HL-60/S4 treated with retinoic acid at 250 ng/mL for 4 days and 3 days (cell line): ENCODE data around the gene ZNF420.
"Not testable (repeated sequence)": the region's sequence is repeated elsewhere in the genome, so short reads cannot be mapped to it uniquely, and the experiment has no call there.

Experiments
- in situ Hi-C: fragments of 300-500 bp; cut with MboI; formaldehyde crosslinking; loops from 2 replicates; pipeline ENCODE4 v1.7.0; 2022; ENCODE audit warnings: low sequenced_read_pairs

ZNF420 gene

DNA sequence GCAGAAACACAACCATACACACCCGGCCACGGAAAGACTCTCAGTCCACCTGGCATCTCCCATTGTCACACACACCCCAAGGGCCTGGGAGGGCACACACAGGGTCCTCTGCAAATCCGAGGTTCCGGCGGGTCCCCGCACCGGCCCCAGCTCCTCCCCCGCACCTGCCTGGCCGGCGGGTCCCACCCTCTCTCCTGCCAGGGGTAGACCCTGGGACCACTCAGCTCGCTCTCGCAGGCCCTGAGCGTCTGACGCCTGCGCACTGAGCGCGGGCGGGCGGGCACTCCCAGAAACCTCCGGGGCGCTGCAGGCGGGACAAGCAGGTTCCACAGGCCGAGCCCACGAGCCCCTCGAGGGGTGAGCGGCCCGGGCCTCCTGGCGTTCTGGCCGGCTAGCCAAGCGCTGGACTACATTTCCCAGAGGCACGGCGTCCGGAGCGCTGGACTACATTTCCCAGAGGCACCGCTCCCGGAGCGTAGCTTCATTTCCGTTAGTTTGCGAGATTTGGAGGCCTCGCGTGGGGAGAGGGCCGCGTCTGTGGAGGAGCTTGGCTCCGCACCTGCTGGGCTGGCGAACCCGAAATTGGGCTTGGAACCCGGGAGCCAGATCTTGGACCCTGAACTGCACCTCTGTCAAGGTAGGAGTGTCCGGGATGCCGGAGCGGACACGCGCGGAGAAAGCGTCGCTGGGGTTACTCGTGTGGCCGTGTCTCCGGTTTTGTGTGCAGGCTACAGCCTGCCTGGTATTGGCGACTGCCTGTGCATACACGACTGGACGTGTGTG, at the start of gene ZNF420:
ZNF420 (plus strand) TSS at position 500 of the 783 bp plus-strand sequence. CDS start 10,686 bp downstream, outside the sequence.
- in situ Hi-C loops, result no loop called here

DNA sequence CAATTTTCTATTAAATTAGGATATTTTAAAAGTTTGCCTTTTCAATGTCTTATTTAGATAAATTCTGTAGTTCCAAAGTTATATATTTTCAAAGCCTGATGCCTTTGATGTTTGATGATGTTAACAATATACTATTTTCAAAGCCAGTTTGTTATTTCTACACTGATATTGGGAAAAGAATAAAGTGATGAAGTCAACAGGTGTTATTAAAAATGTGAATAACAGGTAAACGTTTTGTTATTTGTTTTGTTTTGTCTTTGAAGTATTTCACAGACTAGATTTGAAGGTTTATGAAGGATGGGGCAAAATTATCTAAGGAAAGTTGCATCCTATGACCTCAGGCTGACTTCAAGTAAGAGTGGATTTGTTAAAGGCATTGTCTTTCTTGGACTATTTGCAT, 33.1 kb upstream of the ZNF420 start:
- in situ Hi-C loops, result no loop called here

DNA sequence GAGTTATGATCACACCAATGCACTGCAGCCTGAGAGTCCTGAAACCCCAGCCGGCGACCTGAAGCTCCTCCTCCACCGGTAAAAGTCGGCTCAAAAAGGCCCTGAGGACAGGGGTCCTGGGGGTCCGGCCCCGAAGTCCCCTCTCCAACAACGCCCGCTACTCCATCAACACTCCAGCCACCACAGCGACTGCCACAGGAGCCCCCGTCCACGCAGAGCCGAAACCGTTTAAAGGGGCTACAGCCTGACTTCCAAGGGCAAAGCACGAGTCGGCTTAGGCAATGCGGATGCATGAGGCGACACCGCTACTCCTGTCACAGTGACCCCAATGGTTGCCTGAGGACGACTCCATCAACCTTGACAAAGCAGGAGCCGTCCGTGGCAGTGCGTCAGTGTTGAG, 22.9 kb upstream of the ZNF420 start:
- in situ Hi-C loops, result no loop called here

DNA sequence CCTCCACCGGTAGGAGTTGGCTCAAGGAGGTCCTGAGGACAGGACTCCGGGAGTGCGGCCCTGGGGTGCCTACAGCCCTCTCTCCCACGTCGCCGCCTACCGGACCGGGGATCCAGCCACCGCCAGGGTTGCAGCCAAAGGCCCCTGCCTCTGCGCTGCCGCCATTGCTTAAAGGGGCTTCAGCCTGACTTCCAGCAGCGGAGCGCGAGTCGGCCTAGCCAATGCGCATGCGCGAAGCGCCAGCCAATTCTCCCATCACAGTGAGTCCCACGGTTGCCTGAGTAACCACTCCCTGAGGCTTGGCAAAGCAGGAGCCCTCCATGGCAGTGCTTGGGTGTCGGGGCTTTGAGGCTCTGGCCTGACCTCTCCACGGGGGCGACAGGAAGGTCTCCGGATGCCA, 21.5 kb upstream of the ZNF420 start:
- in situ Hi-C loops, result no loop called here

GRCh38 chr19:37059142-37059541, 19.1 kb upstream of the ZNF420 start:
- in situ Hi-C loops, result no loop called here

- in situ Hi-C loops, result not testable (repeated sequence)
Measured at GRCh38 chr19:37064886-37065285, 13.3 kb upstream of the ZNF420 start.

DNA sequence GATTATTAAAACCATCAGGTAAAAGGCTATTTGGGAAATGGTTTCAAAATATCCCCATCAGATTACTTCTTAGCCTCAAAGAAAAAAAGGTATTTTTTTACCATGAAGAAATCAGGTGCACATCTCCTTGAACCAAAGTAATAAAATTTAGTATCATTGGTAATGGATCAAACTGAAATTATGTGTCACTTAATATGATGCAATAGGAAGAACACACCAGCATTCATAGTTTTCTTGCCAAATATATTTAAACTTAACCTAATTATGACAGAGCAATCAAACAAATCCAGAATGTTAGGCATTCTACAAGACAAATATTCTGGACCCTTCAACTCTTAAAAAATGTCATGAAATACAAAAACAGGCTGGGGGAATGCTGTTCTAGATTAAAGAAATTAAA, 4.1 kb upstream of the ZNF420 start:
- in situ Hi-C loops, result no loop called here

- in situ Hi-C loops, result no loop called here
Measured at GRCh38 chr19:37074819-37075362, 3.3 kb upstream of the ZNF420 start.

DNA sequence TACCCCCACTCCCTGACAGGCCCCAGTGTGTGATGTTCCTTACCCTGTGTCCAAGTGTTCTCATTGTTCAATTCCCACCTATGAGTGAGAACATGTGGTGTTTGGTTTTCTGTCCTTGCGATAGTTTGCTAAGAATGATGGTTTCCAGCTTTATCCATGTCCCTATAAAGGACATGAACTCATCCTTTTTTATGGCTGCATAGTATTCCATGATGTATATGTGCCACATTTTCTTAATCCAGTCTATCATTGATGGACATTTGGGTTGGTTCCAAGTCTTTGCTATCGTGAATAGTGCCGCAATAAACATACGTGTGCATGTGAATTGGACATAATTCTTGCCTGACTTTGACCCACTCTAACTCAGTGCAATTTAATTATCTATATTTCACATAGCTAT, 1.7 kb upstream of the ZNF420 start:
- in situ Hi-C loops, result not testable (repeated sequence)

- in situ Hi-C loops, result no loop called here
Measured at GRCh38 chr19:37077501-37077933, 716 bp upstream of the ZNF420 start.

DNA sequence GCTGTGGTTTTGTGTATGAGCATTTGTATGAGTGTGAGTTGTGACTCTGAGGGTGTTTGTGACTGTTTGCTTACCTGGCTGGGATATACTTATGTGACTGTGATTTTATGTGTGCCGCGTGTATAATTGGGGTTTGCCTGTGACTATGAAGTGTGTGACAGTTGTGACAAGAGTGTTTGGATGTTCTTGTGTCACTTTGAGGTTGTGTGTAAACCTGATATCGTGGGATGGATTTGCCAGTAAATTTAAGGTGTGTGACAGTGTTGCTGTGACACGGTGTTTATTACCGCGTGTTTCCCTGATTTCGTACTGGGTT, 442 bp downstream of the ZNF420 start:
- in situ Hi-C loops, result no loop called here

GRCh38 chr19:37079238-37079637, 1.0 kb downstream of the ZNF420 start:
- in situ Hi-C loops, result no loop called here

DNA sequence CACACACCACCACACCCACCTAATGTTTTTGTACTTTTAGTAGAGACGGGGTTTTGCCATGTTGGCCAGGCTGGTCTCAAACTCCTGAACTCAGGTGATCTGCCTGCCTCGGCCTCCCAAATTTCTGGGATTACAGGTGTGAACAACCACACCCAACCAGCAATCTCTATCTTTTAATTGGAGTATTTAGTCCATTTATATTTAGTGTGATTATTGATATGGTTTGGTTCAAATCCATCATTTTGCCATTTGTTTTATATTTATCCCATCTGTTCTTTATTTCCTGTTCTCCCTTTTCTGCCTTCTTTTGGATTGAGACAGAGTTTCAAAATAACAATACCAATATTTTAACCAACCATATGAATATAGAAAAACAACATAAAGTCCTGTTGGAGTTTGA, 4.1 kb downstream of the ZNF420 start:
- in situ Hi-C loops, result no loop called here

- in situ Hi-C loops, result no loop called here
Measured at GRCh38 chr19:37087110-37087509, 8.9 kb downstream of the ZNF420 start.

- in situ Hi-C loops, result no loop called here
Measured at GRCh38 chr19:37095859-37096258, 17.6 kb downstream of the ZNF420 start.

GRCh38 chr19:37098570-37098969, 20.3 kb downstream of the ZNF420 start:
- in situ Hi-C loops, result no loop called here

DNA sequence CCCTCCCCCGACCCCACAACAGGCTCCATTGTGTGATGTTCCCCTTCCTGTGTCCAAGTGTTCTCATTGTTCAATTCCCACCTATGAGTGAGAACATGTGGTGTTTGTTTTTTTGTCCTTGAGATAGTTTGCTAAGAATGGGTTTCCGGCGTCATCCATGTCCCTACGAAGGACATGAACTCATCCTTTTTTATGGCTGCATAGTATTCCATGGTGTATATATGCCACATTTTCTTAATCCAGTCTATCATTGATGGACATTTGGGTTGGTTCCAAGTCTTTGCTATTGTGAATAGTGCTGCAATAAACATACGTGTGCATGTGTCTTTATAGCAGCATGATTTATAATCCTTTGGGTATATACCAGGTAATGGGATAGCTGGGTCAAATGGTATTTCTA, 25.9 kb downstream of the ZNF420 start:
- in situ Hi-C loops, result not testable (repeated sequence)

GRCh38 chr19:37111753-37112152, 33.5 kb downstream of the ZNF420 start:
- in situ Hi-C loops, result not testable (repeated sequence)

DNA sequence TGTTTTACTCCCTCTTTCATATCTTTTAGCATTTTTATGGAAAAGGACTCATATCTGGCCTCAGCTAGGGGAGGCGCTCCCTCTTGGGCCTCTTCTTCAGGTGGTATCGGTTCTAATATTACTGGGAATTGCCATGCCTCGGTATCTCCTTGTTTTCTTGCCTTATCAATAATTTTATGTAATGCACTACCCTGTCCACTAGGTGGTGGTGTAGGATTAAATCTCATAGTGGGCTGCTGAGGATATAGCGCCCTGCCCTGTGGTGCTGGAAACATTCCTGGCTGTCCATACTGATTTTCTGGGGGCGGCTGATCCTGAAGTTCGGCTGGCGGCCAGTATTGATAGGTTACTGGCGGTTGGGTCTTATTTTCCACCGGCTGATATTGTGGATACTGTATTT, 35.8 kb downstream of the ZNF420 start:
- in situ Hi-C loops, result no loop called here

GRCh38 chr19:37122093-37122492, 43.9 kb downstream of the ZNF420 start:
- in situ Hi-C loops, result not testable (repeated sequence)

- in situ Hi-C loops, result no loop called here
Measured at GRCh38 chr19:37127999-37128820, 50.0 kb downstream of the ZNF420 start.

- in situ Hi-C loops, result no loop called here
Measured at GRCh38 chr19:37128821-37129177, 50.6 kb downstream of the ZNF420 start.
